Stimulated activated CD4-positive, alpha-beta T cell treated with anti-CD3 and anti-CD28 coated beads, Interleukin-2, amount 100 ng/mL, for 4 hours (primary cell): ENCODE data around the gene TEDC1.

ENCODE experiments used
- DNase-seq: peaks from one replicate; pipeline ENCODE4 v3.0.0-alpha.2; 2020; ENCODE audit warnings: low read depth

Gene TEDC1

DNA sequence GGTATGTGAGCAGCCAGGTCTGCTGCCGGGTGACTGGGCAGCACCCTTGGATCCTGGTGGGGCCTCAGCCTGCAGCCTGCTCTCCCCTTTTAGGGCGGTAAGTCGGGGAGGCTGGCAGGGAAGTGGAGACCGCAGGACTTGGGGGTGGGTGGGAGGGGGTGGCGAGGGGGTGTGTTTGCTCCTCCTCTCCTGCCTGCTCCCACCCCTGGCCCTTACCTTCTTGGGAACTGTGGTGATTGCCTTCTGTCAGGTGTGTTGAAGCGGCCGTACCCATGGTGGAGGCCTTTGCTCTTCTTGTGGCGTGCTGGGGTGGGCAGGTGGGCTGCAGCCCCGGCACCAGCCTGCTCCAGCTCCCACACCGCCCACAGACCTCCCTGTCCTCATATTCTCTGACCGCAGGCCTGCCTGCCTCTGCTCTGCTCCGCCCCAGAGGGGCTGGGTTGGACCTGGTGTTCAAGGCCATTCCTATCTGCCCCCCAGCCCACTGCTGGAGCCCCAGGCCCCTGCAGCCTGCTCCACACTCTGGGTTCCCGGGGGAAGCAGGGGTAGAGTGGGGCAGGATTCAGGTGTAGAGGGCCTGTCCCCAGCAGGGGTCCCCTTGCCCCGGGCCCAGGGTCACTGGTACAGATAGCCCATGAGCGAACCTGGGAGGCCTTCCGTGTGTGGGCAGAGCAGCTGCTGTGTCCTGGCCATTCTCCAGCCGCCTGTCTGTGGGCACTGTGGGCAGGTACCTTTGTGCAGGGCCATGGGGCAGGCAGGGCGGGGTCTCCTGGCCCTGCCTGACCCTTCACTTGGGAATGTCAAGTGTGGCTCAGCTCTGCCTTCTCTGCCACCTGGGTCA, 5.2 kb downstream of the TEDC1 start:
- DNase-seq: no peak

DNA sequence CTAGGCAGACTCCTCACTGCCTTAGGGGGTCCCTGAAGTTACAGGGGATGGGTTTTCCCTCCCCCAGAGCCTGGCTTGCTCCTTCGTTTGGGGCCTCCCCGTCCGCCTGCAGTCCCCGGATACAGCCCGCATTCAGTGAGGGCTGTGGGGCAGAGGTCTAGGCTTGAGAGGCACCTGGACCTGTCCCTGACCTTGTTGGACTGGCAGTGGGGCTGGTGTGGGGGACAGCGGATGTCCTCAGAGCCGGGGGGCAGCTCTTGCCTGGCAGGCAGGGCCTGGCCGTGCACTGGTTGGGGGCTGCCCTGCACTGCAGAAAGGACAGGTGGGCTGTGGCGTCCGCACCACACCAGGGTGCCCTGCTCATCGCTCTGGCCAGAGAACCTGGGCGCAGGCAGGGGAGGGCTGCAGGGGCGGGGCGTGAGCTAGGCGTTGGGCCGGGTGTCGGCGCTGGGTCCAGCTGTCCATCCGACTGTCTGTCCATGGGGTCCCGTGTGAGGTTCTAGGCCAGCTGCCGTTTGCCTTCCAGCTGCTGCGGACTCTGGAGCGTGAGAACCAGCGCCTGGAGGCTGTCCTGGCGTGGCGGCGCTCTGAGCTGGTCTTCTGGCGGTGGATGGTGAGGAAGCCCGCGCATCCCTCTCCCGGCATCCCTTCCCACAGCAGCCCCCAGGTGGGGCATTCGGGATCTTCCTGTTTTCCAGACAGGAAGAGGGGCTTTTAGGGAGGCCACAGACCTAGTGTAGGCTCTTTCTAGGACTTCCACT, 6.0 kb downstream of the TEDC1 start:
- no peak for DNase-seq

DNA sequence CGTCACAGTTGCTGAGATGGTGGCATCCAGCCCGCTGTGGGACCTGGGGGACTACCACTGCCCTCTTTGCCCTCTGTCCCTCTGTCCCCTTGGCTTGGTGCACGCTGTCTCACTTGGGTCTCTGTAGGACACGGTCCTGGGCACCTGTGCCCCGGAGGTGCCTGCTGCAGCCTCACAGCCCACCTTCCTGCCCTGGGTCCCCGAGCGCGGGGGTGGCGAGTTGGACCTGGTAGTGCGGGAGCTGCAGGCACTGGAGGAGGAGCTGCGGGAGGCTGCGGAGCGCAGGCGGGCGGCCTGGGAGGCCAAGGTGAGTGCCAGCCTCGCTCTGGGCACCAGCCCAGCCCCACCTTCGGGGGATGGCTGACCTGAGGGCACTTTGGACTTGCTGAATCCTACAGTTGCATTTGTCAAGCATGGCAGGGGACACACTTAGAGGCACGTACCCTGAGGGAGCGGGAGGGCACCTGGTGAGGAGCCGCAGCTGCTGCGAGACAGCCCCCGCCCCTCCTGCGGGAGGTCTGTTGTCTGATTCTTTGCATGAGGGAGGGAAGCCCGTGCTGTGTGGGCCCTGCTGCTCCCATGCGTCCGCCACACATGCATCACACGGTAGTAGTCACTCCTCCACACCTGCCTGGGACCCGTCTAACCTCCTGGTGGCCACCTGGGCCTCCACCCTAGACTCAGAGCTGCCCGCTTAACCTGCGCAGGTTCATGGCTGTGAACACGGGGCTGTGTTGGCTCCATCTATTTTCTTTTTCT, 6.8 kb downstream of the TEDC1 start:
- DNase-seq: no peak

DNA sequence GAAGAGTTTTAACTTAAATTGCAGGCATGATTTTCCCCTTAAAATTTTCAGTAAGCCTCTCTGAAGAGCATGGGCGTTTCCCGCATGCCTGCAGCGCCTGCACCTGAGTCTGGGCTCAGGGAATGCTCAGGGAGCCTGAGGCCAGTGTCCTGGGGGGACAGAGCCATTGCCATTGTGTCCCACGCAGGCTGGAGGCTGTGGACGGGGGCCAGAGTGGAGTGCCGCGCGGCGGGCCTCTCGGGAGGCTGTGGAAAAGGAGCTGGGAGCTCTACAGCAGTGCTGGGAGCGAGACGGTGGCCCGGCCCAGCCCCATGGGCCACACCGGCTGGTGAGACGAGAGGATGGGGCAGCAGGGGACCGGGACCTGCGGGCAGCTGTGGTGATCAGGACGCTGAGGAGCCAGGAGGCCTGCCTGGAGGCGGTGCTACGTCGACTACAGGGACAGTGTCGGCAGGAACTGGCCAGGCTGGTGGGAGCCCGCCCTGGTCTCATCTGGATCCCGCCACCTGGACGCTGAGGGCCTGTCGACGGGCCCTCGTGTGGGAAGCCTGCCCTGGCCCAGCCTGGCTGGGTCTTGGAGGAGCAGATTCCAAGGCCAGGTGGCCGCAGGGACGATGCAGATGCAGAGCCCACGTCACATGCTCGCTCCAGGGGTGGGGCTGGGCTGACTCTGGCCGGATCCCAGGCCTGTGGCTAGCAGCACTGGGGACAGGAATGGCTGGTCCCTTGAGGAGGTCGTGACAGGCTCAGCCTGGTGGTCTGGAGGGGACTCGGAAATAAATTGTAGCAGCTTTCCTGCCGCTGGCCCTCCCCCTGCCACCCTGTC, 7.6 kb downstream of the TEDC1 start:
- DNase-seq: no peak

GRCh38 chr14:105499256-105500035, 8.4 kb downstream of the TEDC1 start:
- no peak for DNase-seq

- DNase-seq: no peak
Observed at GRCh38 chr14:105500036-105500725, 9.1 kb downstream of the TEDC1 start.

- DNase-seq: no peak
Observed at GRCh38 chr14:105500726-105501101, 9.7 kb downstream of the TEDC1 start.

DNA sequence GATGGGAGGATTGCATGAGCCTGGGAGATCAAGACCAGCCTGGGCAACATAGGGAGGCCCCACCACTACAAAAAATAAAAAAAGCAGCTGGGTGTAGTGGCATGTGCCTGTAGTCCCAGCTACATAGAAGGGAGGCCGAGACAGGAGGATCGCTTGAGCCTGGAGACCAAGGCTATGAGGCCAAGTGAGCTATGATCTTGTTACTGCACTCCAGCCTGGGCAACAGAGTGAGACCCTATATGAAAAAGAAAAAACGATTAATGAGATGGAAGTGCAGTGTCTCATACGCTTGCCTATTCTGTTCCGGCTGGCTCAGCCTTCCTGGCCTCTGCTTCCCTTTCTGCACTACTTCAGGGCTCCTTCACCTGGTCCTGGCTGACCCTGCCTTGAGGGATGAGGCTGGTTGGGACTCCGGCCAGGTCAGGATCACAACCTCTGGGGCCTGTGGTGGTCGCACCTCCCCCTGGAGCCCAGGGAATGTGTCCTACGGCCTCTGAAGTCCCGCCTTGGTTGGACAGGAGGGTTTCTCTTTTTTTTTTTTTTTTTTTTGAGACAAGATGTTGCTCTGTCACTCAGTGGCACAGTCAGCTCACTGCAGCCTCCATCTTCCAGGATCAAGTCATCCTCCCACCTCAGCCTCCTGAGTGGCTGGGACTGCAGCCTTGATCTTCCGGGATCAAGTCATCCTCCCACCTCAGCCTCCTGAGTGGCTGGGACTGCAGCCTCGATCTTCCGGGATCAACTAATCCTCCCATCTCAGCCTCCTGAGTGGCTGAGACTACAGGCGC, 10.7 kb downstream of the TEDC1 start:
- DNase-seq: no peak

GRCh38 chr14:105502446-105503295, 11.6 kb downstream of the TEDC1 start:
- DNase-seq: no peak

DNA sequence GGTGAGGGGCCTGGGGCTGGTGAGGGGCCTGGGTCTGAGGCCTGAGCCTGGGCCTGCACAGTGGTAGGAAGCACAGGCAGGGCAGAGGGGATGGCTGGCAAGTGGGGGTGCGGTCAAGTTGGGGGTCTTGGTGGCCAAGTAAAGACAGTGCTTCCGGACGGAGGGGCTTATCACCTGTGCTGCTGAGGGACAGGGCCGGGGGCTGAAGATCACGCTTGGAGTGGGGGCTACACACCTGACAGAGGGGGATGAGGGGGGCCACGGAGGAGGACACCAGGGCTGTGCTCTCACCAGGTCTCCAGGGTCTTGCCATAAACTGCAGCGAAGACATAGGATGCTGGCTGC, 12.2 kb downstream of the TEDC1 start:
- DNase-seq: no peak

DNA sequence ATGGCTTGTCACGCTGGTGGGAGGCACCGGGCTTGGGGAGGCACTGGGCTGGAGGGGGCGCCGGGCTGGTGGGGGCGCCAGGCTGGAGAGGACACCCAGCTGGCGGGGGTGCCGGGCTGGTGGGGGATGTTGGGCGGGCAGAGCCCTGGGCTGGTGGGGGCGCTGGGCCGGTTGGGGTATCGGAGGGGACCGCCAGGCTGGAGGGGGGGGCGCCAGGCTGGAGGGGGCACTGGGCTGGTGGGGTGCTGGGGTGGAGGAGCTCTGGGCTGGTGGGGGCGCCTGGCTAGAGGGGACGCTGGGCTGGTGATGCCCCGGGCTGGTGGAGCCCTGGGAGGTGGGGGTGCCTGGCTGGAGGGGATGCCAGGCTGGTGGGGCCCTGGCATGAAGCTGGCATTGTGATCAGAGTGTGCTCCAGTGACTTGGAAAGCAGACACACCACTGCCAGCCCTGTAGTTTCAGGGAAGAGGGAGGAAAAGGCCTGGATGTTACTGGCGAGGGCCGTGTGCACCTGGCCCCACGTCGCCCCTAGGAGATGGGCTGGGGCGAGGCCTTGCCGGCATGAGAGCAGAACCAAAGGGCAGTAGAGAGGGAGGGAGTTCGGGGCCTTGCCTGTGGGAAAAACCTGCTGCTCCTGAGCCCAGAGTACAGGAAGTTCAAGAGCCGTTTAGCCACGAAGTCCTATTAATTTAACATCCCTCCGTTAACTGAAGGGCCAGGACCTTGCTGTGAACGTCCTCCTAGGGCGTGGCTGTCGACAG, 13.1 kb downstream of the TEDC1 start:
- no peak for DNase-seq

- DNase-seq: no peak
Observed at GRCh38 chr14:105505101-105505500, 14.1 kb downstream of the TEDC1 start.

GRCh38 chr14:105507247-105507646, 16.2 kb downstream of the TEDC1 start:
- no peak for DNase-seq

- no peak for DNase-seq
Observed at GRCh38 chr14:105508069-105508468, 17.0 kb downstream of the TEDC1 start.

DNA sequence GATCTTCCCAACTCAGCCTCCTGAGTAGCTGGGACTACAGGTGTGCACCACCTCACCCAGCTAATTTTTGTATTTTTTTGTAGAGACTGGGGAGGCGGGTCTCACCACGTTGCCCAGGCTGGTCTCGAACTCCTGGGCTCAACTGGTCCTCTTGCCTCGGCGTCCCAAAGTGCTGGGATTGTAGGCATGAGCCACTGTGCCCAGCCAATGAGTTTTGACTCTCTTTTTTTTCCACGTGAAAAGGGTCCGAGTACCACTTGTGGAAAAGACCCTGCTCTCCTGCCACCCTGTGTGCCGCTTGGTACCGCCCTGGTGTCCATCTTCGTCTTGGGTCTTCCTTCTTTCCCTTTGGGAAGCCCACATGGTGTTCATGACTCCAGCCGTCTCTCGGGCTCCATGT, 17.6 kb downstream of the TEDC1 start:
- no peak for DNase-seq

DNA sequence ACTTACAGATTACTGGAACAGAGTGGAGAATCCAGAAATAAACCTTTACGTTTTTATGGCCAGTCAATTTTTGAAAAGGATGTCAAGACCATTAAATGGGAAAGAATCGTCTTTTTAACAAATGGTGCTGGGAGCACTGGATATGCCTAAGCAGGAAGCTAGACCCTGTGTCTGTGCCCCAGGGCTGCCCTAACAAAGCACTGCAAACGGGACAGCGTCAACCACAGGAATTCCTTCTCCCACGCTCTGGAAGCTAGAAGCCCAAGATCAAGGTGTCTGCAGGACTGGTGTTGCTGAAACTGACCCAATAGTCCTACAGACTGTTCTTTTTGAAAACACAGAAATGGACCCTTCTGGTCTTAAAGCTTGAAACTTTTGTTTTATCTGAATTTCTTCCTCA, 26.1 kb downstream of the TEDC1 start:
- DNase-seq: no peak

GRCh38 chr14:105519946-105520698, 29.1 kb downstream of the TEDC1 start:
- DNase-seq: no peak
